NCI-H2029 (cell line): ENCODE results near the gene MAGEC3.

Experiments
- DNase-seq: peaks from one replicate; lab custom pipeline; 2025; lab: John Stamatoyannopoulos, UW

MAGEC3 gene

GRCh38 chrX:141947350-141947749, 109.2 kb downstream of the MAGEC3 start:
- DNase-seq = no peak
